GM21381 (cell line): ENCODE measurements around the gene WDR1.

Experiments used
- ATAC-seq: cut with Tn5 transposase; IDR thresholded peaks from one replicate; pipeline ENCODE4 v1.9.1; 2021; ENCODE audit warnings: mild to moderate bottlenecking, moderate library complexity; ENCODE audit not compliant: unreplicated experiment

WDR1 gene

DNA sequence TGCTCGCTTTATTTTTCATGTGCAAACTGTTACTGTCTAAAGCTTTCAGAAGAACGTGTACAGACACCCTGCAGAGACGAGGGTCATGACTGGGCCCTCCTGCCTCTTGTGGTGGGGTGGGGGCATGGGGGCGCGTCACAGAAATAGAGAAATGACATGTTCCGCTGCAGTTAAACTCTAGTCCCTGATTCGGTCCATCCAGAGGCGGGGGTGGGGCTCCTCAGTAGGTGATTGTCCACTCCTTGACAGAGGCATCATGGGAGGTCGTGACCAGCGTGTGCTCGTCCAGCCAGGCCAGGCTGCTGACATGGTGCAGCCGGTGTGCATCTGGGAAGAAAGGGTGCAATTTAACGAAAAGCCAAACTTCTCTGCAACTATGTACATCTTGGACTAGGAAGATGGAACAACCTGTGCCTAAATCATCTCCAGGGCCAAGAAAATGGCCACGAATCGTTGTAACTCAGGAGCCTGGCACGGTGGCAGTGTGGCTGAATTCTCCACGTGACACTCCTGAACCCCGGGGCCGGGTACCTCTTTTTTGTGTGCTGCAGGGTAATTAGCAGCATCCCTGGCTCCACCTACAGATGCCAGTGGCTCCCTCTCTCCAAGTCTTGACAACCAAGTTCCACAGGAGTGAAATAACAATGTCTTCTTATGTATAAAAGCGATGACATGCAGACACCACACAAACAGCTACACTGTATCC, 41.3 kb downstream of the WDR1 start:
- no peak for ATAC-seq

DNA sequence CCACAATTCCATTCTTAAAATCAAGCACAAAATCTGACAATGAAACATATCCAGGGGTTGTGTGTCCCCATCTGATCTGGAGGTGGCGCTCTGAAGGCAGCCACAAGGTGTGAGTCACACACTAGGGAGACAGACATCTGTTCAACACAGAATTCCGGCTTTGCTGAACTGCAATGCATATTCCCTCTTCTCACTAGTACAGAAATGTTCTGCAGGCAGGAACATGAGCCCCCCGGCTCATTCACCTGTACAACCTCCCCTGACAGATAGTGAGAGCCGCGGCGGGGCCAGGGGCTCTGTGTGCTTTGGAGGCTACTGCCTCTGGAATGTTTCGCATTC, 41.9 kb downstream of the WDR1 start:
- ATAC-seq: no peak

- no peak for ATAC-seq
Observed at GRCh38 chr4:10074076-10074766, 42.4 kb downstream of the WDR1 start.

DNA sequence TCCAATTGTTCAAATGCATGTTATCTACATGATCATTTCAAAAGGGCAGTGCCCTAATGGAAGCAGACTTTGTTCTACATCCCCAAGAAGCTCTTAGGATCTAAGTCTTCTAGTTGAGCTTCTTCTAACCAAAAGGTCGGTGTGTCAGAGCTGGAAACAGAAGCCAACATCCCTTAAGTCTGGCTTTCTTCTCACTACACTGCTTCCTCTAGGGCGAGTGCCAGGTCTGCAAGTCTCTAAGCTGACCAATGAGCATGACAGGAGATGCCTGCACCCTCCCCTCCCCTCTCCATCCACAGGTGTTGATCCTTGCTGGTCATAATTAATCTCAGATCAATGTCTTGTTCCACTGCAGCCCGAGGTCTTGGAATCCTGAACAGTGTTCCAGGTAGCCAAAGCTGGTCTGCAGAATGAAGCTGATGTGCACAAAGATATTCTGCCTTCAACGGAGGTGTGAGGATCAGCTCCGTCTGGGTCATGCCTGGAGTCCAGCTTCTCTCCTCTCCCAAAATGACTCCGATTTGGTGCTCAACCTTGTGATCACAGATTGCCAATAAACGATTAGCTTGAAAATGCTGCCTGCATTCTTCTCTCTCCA, 44.1 kb downstream of the WDR1 start:
- ATAC-seq: no peak

DNA sequence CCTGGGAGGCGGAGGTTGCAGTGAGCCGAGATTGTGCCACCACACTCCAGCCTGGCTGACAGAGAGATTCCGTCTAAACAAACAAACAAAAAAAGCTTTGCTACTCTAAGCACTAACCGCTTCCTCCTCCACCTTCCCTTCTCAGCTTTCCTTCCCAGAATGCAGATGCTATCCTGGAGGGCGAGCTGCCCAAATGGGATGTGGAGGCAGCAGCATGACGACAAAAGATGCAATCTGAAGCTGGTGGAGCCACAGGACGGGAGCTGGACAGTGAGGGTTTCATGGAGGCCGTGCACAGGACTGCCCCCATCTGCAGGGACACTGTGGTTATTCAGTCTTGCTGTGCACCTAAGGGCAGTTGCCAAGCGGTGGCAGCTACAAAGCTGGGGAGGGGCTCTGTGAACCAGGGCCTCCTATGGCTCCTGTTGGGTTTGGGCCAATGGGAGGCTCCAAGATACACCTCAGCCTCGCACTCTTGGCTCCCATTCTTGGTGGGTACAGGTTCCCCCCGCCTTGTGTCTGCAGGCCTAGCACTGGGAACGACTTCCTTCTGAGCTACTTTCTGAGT, 47.4 kb downstream of the WDR1 start:
- ATAC-seq: no peak

DNA sequence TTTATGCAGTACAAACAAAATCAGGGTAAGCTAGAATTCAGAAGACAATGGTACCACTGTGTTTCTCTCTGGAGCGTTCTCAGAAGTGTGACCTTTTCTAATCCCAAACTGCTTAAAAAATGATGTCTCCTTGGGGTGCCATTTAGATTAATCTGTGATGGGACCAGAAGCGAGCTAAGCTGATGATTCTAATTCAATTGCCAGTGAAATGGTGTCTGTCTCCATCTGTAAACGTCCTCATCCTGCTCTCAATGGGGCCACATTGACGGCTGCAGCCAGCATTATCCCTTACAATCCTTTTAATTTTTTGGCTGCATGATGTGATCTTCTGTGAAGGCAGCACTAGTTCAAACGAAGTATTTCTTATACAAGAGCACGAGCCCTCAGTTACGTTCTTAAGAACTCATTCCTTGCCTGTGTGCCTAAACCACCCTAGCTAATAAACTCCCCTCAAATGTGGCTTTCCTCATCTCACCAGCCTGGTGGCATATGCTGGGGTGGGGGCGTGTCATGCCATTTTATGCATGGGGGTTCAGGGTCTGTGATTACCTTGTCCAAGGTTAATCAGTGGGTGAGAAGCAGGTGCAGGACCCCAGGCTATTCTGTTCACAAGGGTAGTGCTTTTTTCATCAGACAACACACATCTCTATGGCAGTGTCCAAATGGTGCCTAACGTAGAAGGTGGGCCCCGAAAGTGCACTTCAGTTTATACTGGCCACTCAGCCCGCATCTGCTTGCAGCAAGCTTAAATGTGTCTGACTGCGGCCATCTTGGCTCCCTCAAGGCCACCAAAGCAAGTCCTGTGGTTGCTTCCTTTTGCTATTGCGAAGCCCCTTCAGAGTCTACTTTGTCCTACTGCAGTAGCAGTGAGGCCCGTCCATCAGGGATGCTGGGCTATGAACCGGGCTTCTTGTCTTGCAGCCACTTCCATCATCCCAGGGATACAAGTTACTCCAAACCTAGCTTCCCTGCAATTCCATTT, 49.6 kb downstream of the WDR1 start:
- no peak for ATAC-seq

GRCh38 chr4:10066206-10066605, 50.4 kb downstream of the WDR1 start:
- ATAC-seq: no peak

GRCh38 chr4:10063544-10064300, 52.9 kb downstream of the WDR1 start:
- no peak for ATAC-seq

DNA sequence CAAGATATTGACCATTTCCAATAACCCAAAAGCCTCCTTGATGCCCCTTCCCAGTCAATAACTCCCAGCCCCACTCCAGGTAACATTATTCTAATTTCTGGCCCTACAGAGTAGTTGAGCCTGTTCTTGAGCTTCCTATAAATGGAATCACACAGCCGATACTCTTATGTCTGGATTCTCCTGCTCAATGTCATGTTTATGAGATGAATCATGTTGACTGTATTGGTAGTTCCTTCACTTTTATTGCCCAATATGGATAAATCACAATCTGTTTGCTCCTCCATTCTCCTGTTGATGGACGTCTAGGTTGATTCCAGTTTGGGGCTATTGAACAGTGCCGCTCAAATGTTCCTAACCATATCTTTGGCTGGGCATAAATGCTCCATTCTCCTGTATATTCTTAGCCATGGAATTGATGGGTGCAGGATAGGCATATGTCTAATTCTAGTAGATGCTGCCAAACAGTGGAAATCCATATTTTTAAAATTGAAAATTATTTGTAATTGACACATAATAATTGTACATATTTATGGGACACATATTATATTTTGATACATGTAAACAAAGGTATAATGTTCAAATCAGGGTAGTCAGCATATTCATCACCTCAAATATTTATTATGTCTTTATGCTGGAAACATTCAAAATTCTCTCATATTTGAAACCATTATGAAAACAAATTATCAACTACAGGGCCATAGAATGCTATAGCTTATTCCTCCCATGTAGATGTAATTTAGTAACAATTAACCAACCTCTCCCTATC, 54.8 kb downstream of the WDR1 start:
- ATAC-seq: no peak

DNA sequence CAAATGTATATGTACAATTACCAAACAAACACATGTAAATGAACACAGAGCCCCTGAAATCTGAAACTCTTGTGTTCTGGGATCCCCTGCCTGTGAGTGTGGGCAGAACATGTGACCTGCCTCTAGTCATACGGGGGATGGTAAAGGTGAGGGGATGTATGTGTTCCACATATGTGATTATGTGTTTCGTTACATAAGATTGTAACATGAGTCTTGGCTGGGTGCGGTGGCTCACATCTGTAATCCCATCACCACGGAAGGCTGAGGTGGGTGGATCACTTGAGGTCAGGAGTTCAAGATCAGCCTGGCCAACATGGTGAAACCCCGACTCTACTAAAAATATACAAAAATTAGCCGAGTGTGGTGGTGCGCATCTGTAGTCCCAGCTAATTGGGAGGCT, 58.2 kb downstream of the WDR1 start:
- ATAC-seq: no peak

DNA sequence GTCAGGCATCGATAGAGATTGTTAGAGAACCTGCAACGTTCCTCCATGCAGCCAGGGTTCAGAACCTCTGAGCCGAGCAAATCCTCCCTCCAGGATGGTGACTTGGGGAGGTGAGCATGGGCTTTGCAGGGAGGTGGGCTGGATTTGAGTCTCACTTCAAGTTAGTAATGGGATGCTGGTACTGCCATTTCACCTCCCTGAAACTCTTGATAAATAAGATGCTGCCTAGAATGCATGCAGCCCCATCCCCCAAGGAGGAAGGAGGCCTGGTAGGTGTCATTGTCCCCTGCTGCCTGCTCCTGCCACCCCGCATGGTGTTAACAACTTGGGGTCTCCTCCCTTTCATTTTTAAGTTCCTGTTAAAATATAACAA, 59.6 kb downstream of the WDR1 start:
- no peak for ATAC-seq

- ATAC-seq: no peak
Observed at GRCh38 chr4:10056334-10057022, 60.1 kb downstream of the WDR1 start.

GRCh38 chr4:10055871-10056270, 60.7 kb downstream of the WDR1 start:
- no peak for ATAC-seq

GRCh38 chr4:10054571-10055041, 62.0 kb downstream of the WDR1 start:
- ATAC-seq: no peak

DNA sequence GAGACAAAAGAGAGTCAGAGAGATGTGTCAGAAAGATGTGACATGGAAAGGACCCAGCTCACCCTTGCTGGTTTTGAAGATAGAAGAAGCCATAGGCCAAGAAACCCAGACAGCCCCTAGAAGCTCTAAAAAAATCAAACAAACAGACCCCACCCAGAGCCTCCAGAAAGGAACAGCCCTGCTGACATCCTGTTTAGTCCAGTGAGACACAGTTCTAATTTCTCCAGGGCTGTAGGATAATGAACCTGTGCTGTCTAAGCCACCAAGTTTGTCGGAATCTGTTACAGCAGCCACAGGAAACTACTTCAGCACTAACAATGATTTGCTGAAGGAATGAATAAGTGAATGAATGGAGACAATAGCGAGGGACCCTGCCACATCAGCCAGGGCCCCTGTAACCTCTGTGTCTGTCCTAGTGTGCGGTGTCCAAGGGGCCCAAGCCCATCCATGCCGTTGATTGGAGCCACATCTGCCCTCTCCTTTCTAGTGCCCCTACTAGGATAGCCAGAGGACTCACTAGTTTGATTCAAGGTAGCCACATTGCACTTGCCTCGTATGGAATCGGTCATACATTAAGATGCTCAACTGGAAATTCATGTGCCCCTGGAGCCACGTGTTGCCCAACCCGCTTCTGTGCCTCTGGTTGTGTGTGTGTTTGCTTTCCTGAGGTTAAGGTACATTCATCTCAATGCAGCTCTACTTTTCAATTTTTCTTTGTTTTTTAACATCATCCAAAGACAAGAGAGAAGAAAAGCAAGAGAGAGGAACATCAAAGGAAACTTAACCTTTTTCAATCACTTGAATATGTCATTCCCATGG, 62.8 kb downstream of the WDR1 start:
- no peak for ATAC-seq

DNA sequence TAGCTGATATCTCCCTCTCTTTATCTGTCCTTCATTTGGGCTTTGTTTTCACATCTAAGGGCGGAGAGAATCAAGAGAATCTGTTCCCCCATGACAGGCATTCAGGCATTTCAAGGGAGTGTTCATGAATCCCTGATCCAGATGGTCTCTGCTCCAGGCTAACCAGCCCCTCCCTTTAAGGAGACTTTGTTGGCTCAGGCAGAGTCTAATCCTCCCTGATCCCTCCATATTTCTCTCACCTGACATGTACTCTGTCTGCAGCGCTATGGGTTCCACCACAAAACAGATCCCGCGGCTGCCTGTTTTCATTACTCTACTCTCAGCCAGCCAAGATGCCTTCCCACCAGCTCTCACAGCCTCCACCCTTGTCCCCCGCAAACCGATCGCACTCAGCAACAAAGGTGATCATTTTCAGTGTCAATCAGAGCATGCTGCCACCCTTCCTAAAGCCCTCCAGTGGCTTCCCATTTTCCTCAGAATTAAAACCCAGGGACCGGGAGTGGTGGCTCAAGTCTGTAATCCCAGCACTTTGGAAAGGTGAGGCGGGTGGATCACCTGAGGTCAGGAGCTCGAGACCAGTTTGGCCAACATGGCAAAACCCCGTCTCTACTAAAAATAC, 65.0 kb downstream of the WDR1 start:
- ATAC-seq: no peak

DNA sequence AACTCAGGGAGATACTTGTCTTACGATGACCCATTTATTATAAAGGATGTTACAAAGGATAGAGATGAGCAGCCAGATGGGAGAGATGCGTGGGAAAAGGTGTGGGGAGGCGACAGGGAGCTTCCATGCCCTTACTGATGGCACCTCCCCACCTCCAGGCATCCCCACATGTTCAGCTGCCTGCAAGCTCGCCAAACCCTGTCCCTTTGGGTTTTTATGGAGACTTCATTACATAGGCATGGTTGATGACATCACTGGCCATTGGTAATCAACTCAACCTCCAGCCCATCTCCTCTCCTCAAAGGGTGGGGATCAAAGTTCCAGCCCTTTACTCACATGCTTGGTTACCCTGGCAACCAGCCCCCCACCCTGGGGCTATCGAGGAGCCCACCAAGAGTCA, 65.9 kb downstream of the WDR1 start:
- ATAC-seq: no peak

GRCh38 chr4:10050261-10050661, 66.3 kb downstream of the WDR1 start:
- ATAC-seq: no peak
